GM12878 (cell line): ENCODE results near the gene IL32. TPM values are rescaled to one million over a fixed set of nuclear protein-coding genes. Genes with fewer than 3 reads are reported as not detected.

Experiments
- ATAC-seq: fragments of 200-7000 bp; cut with Tn5 transposase; 3 replicates; pipeline ENCODE4 v1.9.1; 2020; ENCODE audit warnings: mild to moderate bottlenecking, moderate library complexity
- BruUV-seq: library from RNA; stranded (reverse); fragments of 400-500 nt; replicated peaks from 2 replicates; lab custom pipeline; 2021; lab: Mats Ljungman, UMichigan
- CTCF ChIA-PET: fragments of 300-600 bp; sonication (Branson Sonifier 250); formaldehyde crosslinking; extraction: SDS; loops from one replicate; lab custom pipeline; 2021; ENCODE audit warnings: inconsistent platforms; lab: Yijun Ruan, JAX
- POLR2A ChIA-PET: fragments of 350-600 bp; formaldehyde crosslinking; extraction: SDS; loops from one replicate; lab custom pipeline; 2021; ENCODE audit warnings: inconsistent platforms; lab: Charles Lee
- RAD21 ChIA-PET: fragments of 300-600 bp; sonication (Branson Sonifier 250); formaldehyde crosslinking; loops from one replicate; lab custom pipeline; 2023; ENCODE audit warnings: antibody characterized with exemption; ENCODE audit not compliant: unreplicated experiment; lab: Charles Lee
- SMC1A ChIA-PET: fragments of 300-600 bp; sonication (Branson Sonifier 250); formaldehyde crosslinking; loops from one replicate; lab custom pipeline; 2023; ENCODE audit not compliant: unreplicated experiment, uncharacterized antibody; lab: Charles Lee
- DNase-seq: peaks from one replicate; pipeline ENCODE4 v3.0.0-alpha.2; 2011; ENCODE audit warnings: low read depth, low spot score
- FAIRE-seq: peaks from 3 replicates; lab custom pipeline; 2011; peaks lifted over from hg19 to GRCh38; lab: Jason Lieb, UNC
- H2AFZ ChIP-seq: 2 replicates; pipeline ENCODE4 v1.6.0; 2011; ENCODE audit warnings: low read depth, low read length, control low read depth; ENCODE audit not compliant: control insufficient read depth
- H3K27ac ChIP-seq: 2 replicates; pipeline ENCODE4 v1.5.1; 2011; ENCODE audit warnings: control low read depth; ENCODE audit not compliant: control insufficient read depth, insufficient read depth
- H3K27me3 ChIP-seq, 2 experiments: replicated peaks in 1 of 2; 2 replicates each; pipeline versions ENCODE4 v1.6.0 to v1.6.1; 2011; ENCODE audit warnings: low read length in 1 of 2; ENCODE audit not compliant: control insufficient read depth in 2 of 2, insufficient read depth in 2 of 2
- H3K36me3 ChIP-seq, 2 experiments: 2 replicates each; pipeline ENCODE4 v1.5.1; 2011; ENCODE audit warnings: low read length in 1 of 2; ENCODE audit not compliant: control insufficient read depth in 2 of 2, insufficient read depth in 2 of 2
- H3K4me1 ChIP-seq: 2 replicates; pipeline ENCODE4 v1.6.1; 2011; ENCODE audit warnings: mild to moderate bottlenecking, low read length, moderate library complexity, mixed read lengths; ENCODE audit not compliant: control insufficient read depth, insufficient read depth
- H3K4me2 ChIP-seq: 2 replicates; pipeline ENCODE4 v1.6.0; 2011; ENCODE audit warnings: control low read depth; ENCODE audit not compliant: control insufficient read depth, insufficient read depth
- H3K4me3 ChIP-seq: fragments of 200-600 bp; sonication (generic); 2 replicates; pipeline ENCODE4 v1.5.1; 2016
- H3K79me2 ChIP-seq: 2 replicates; pipeline ENCODE4 v1.6.0; 2011; ENCODE audit warnings: low read length; ENCODE audit not compliant: control insufficient read depth, insufficient read depth
- H3K9ac ChIP-seq: 2 replicates; pipeline ENCODE4 v1.8.0; 2011; ENCODE audit warnings: low read length, control low read depth, mixed read lengths; ENCODE audit not compliant: control insufficient read depth, insufficient read depth
- H3K9me3 ChIP-seq: replicated peaks from 3 replicates; pipeline ENCODE4 v1.5.1; 2011; ENCODE audit warnings: mild to moderate bottlenecking, low read length; ENCODE audit not compliant: control insufficient read depth, insufficient read depth
- H4K20me1 ChIP-seq: 2 replicates; pipeline ENCODE4 v1.6.0; 2011; ENCODE audit not compliant: control insufficient read depth, insufficient read depth
- BHLHE40 ChIP-seq, 2 experiments: fragments of 450-650 bp in 1 of 2; IDR thresholded peaks; 2 replicates each; pipeline ENCODE4 v1.6.1; 2011 to 2017; ENCODE audit warnings: low read depth in 2 of 2, borderline replicate concordance in 1 of 2, improper control_type of control experiment in 1 of 2, low read length in 1 of 2, mild to moderate bottlenecking in 1 of 2
- HDAC6 ChIP-seq: fragments of 200-600 bp; sonication (generic); IDR thresholded peaks from one replicate; pipeline ENCODE4 v1.8.0; 2017; ENCODE audit warnings: antibody characterized with exemption; ENCODE audit not compliant: unreplicated experiment
- IRF5 ChIP-seq: fragments of 450-650 bp; IDR thresholded peaks from 2 replicates; pipeline ENCODE4 v1.6.1; 2017; ENCODE audit warnings: borderline replicate concordance
- SIN3A ChIP-seq: IDR thresholded peaks from 2 replicates; pipeline ENCODE4 v1.6.1; 2012; ENCODE audit warnings: low read depth, low read length, improper control_type of control experiment
- WGBS: methylation state at CpG from one replicate; pipeline ENCODE4 v1.1.6; 2016; ENCODE audit warnings: low lambda C conversion rate; ENCODE audit not compliant: insufficient replicate concordance, insufficient coverage; ENCODE audit errors: missing lambda C conversion rate; 5-methylcytosine and 5-hydroxymethylcytosine counted together
- in situ Hi-C: fragments of 300-500 bp; cut with MboI; formaldehyde crosslinking; loops from 9 replicates; pipeline ENCODE4 v1.14.3; 2018; ENCODE audit warnings: mixed read lengths
- intact Hi-C: fragments of 100-400 bp; cut with micrococcal nuclease; formaldehyde crosslinking; loops from one replicate; pipeline ENCODE4 v1.14.2; 2022; ENCODE audit not compliant: unreplicated experiment
- polyA plus RNA-seq, 11 experiments: library from polyadenylated mRNA; depleted of rRNA in 4 of 11; unstranded in 6 of 11; stranded (reverse) in 5 of 11; fragments of >200 nt; fragmentation: Nextera tagmentation in 4 of 11; fragmentation: Illumina TruSeq in 1 of 11; extraction: Ambion mirVana in 4 of 11; extraction: Trizol in 1 of 11; gene quantifications; 1 replicate in 1 of 11; 2 replicates in 10 of 11; pipeline versions ENCODE4 v1.2.1 to v1.2.3, GENCODE V29; 2011 to 2016; ENCODE audit warnings: inconsistent platforms in 2 of 11, missing spikeins in 2 of 11, low read depth in 1 of 11
- total RNA-seq, 4 experiments: library from RNA; depleted of rRNA in 3 of 4; stranded (reverse); fragments of >200 nt in 3 of 4; fragmentation: Illumina TruSeq in 1 of 4; extraction: Trizol in 1 of 4; gene quantifications; 2 replicates each; pipeline versions ENCODE4 v1.2.1 to v1.2.3, GENCODE V29; 2013 to 2021

IL32 gene
- total and polyA plus RNA-seq, 10 of the 15 experiments (the other 5 are each of a cell fraction or from before 2014, with no cell fraction given): 27.0 to 122 (median 55.8) TPM

- no peaks in the 10 kb centered on the region for H3K36me3 ChIP-seq
- no peak overlapping the region for H3K4me3 ChIP-seq
- SMC1A ChIA-PET: interaction anchor here (7.4 kb wide), 1 partner anchor 30 kb away, joined by 67 read pairs; no protein-coding TSS in a partner anchor
- ATAC-seq: no peak
- H3K9ac ChIP-seq: no peak overlapping the region
- H3K4me2 ChIP-seq: no peak overlapping the region
- RAD21 ChIA-PET: interaction anchor here (1.9 to 5.3 kb wide), 3 partner anchors 30 to 33 kb away, joined by 6 to 55 read pairs (median 38); partner anchors contain the start of gene IL32
- TF ChIP-seq HDAC6 (no peak), BHLHE40 (IDR thresholded peaks at IDR 0.05; ENCODE audit: borderline replicate concordance in 1 of 2, low read depth in 2 of 2, low read length in 1 of 2) (peak in 1 of 2 experiments; percentile 13; a peak in 1 of 4 replicates), IRF5 (no peak), SIN3A (no peak)
- H3K79me2 ChIP-seq: no peaks in the 10 kb centered on the region
- no peak for DNase-seq
- in situ Hi-C loops: loop anchor here (5.0 kb wide), 1 partner anchor 37 kb away; no protein-coding TSS in a partner anchor
- WGBS: 58% methylated on average over 5 of the region's 5 CpGs
- CTCF ChIA-PET: interaction anchor here (1.7 to 21.2 kb wide), 3 partner anchors 22 to 67 kb away, joined by 4 to 396 read pairs (median 20); no protein-coding TSS in a partner anchor
- intact Hi-C loops: no loop called here
- no peaks in the 10 kb centered on the region for H3K27me3 ChIP-seq
- POLR2A ChIA-PET: interaction anchor here (0.7 to 1.7 kb wide), 6 partner anchors 30 to 240 kb away, joined by 3 to 10 read pairs (median 4); no protein-coding TSS in a partner anchor
- peak overlapping the region; percentile 83 for H2AFZ ChIP-seq
- H3K9me3 ChIP-seq: no peaks in the 10 kb centered on the region
- no peaks in the 10 kb centered on the region for H4K20me1 ChIP-seq
- no peak for FAIRE-seq
- no peak overlapping the region for H3K27ac ChIP-seq
- H3K4me1 ChIP-seq: peaks cover 29% of the 10 kb centered on the region
- BruUV-seq: no TSS peak
These were observed 33.9 kb downstream of the IL32 start for GRCh38 chr16:3099395-3099731.
